Femur (tissue), 1 donor: ENCODE data around the gene ANKRD40.
"Not testable (repeated sequence)": the region's sequence is repeated elsewhere in the genome, so short reads cannot be mapped to it uniquely, and the experiment has no call there.

ENCODE experiments used
- DNase-seq: peaks from one replicate; pipeline ENCODE4 v3.0.0-alpha.2; 2017

The ANKRD40 gene, protein sequence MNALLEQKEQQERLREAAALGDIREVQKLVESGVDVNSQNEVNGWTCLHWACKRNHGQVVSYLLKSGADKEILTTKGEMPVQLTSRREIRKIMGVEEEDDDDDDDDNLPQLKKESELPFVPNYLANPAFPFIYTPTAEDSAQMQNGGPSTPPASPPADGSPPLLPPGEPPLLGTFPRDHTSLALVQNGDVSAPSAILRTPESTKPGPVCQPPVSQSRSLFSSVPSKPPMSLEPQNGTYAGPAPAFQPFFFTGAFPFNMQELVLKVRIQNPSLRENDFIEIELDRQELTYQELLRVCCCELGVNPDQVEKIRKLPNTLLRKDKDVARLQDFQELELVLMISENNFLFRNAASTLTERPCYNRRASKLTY

DNA sequence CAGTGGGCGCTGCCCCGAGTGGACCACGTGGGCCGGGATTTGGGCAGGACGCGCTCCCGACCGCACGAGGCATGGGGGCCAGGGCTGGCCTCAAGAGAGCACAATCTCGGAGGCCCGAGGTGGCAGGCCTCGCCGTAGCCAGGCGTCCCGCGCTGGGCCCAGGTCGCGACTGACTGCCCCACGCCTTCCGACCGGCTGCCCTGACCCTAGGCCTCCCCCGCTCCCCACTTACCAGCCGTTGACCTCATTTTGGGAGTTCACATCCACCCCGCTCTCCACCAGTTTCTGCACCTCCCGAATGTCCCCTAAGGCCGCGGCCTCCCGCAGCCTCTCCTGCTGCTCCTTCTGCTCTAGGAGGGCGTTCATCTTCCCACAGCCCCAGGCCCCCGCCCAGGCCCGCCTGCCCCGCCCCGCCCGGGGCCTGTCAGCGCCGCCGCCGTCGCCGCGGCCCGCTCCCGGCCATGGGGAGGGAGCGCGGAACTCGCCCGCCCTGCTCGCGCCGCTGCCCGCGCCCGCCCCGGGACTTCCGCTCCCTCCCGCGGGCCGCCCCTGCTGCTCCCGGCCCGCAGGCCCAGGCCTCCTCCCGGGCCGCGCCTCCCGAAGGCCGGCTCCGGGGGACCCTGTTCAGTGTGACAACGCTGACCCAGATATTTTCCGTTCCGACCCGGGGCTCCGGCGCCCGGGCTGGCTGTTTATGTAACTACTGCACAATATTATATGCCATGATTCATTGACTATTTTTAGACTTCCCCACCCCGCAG is at the start of gene ANKRD40:
TSS of gene ANKRD40 (minus strand) at position 626 of the 761 bp plus-strand sequence. CDS start at position 366, 260 bp downstream.
- peak; percentile 95 for DNase-seq

DNA sequence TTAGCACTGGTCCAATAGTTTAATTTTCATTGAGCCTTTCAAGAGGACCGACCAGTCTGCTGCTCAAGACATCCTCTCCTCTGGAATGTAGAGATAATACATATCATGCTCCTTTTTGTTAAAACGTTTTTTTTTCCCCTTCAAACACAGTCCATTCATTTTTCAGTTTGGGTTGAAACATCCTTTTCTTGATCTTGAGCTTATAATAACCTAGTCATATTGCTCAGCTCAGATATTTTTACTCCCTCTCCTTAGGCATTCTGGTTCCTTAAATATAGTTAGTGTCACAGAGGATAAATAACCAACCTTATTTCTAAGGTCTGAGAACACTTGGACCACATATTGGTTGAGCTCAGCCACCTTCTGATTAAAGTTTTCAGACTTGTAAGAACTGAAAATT is 46.8 kb upstream of the ANKRD40 start:
- no peak for DNase-seq

- no peak for DNase-seq
These were observed 41.5 kb upstream of the ANKRD40 start for GRCh38 chr17:50749245-50749644.

- no peak for DNase-seq
These were observed 37.9 kb upstream of the ANKRD40 start for GRCh38 chr17:50745631-50746030.

GRCh38 chr17:50739098-50739497 is 31.4 kb upstream of the ANKRD40 start:
- no peak for DNase-seq

- no peak for DNase-seq
These were observed 29.5 kb upstream of the ANKRD40 start for GRCh38 chr17:50737118-50737698.

DNA sequence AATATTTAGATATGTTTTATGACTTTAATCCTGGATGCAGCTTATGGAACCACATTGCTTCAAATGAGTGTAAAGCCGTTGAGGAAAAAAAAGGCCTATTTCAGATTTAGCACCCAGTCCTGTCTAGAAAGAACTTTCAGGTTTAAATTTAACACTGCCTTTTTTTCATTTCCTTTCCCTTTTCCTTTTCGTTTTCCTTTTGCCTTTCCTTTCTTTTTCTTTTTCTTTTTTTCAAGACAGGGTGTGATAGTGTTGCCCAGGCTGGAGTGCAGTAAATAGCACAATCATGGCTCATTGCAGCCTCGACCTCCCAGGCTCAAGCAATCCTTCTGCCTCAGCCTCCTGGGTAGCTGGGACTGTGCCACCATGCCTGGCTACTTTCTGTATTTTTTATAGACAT is 27.6 kb upstream of the ANKRD40 start:
- no peak for DNase-seq

- no peak for DNase-seq
These were observed 24.1 kb upstream of the ANKRD40 start for GRCh38 chr17:50731575-50732460.

DNA sequence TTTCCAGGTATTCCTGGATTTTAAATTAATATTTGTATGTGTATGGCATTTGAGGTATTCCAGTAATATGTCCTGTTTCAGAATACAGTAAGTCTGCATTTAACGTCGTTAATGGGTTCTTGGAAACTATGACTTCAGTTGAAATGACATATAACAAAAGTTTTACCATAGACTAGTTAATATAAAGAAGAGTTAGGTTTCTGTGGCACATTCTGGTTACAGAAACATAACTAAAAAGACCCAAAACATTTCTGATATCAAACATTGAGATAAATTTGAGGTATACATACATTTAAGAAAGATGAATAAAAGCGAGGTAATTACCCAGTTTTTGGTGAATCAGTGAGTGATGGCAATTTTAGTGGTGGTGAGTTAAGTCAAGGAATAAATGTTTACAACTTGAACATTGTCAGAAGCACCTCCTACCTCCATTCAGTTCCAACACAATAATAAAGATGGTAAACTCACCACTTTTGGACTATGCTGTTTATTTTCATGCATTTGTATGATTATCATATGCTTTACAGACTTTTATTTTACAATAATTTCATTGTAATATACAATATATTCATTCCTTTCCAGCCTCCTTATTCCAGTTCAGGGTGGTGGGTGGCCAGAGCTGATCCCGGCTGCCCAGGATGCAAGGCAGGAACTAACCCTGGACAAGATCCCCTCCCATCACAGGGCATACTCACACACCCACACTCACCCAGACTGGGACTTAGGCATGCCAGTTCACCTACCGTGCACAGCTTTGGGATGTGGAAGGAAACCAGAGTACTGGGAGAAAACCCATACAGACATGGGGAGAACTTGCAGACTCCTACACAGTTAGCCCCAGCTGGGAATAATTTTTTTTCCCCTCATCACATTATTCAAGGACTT is 21.4 kb upstream of the ANKRD40 start:
- no peak for DNase-seq

DNA sequence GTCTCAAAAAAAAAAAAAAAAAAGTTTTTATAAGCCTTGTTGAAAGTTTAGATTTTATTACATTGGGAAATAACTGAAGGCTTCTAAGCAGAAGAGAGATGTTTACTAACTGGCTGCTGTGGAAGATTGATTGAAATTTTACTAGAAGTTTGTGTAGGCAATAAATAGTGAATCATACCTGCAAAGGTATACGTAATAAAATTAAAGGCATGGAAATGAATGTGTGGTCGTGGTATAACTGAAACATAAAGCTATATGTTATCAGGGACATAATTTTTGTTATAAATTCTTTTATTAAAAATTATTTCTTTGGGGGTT is 20.4 kb upstream of the ANKRD40 start:
- no peak for DNase-seq

DNA sequence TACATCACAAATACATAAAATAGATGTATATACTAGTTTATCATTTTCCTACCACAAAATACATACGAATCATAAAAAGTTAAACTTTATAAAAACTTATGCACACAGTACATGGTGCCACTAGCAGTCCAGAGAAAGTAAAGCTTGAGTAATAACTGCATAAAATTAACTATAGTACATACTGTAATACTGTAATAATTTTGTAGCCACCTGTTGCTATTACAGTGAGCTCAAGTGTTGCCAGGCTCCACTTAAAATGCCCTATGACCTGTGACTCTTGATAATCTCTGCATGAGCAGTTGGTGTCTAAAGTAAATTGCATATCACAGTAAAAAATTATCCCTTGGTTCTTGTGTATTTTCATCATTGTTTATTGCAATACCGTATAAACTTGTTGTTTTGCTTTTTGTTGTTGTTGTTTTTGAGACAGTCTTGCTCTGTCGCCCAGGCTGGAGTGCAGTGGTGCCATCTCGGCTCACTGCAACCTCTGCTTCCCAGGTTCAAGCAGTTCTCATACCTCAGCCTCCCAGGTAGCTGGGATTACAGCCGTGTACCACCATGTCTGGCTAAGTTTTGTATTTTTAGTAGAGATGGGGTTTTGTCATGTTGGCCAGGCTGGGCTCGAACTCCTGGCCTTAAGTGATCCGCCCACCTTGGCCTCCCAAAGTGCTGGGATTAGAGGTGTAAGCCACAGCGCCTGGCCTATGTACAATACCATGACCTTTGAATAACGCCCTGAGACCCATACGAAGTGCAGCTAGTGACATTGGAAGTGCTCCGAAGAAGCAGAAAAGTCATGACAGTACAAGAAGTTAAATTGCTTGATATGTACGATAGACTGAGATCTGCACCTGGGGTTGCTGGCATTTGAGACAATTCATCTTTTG is 18.3 kb upstream of the ANKRD40 start:
- DNase-seq, result no peak

DNA sequence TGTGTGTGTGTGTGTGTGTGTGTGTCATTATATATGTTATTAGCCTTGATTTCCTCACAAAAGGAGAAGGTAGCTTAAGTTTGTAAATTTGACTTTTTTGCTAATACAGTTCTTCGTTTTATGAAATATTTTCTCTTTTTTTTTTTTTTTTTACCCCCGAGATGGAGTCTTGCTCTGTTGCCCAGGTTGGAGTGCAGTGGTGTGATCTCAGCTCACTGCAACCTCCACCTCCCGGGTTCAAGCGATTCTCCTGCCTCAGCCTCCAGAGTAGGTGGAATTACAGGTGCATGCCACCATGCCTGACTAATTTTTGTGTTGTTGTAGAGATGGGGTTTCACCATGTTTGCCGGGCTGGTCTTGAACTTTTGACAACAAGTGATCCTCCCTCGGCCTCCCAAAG is 16.9 kb upstream of the ANKRD40 start:
- not testable (repeated sequence) for DNase-seq

GRCh38 chr17:50722746-50723145 is 15.0 kb upstream of the ANKRD40 start:
- DNase-seq, result no peak

GRCh38 chr17:50721194-50722010 is 13.7 kb upstream of the ANKRD40 start:
- no peak for DNase-seq

DNA sequence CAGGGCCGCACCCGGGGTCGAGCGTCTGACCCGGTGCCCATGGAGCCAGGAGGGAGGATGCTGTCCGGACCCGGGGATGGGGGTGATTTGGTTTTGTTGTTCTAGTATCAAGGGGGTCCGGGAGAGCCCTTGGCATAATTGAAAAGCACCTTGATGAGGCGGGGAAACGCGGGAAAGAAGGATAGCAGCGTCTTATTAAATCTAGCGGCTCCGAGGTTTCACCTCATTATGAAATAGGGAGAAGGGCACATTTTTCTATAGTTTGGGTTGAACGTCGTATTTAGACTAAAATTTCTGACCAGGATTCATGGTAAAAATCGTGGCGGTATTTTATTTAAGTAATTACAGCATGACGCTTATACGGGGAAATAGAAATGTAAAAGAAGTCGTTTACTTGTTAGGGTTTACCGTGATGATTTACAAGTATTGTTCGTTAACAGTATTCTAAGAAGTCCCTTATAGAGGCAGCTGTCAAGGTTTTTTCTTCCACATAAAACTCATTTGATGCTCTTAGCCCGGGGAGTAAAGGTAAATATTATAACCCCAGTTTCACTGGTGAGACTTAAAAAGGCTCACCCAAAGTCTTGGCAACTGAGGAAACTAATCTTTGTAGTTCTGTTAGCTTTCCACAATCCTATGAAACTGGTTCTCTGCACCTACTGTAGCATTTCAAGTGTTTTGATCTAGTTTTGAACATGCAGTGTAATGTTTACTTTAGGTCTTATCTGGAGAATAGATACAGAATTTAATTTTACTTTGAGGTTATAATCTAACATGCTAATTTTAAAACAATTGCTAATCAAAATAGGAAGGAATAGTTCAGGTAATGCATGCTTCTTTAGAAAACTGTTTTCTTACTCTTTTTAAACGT is 12.4 kb upstream of the ANKRD40 start:
- DNase-seq, result no peak

GRCh38 chr17:50719144-50719923 is 11.6 kb upstream of the ANKRD40 start, which contains the start of gene LUC7L3:
Gene LUC7L3 (plus strand): TSS chr17:50719603. CDS start chr17:50719733, 130 bp downstream.
- peak; percentile 96 for DNase-seq

- no peak for DNase-seq
These were observed 7.8 kb upstream of the ANKRD40 start for GRCh38 chr17:50715471-50715870.

DNA sequence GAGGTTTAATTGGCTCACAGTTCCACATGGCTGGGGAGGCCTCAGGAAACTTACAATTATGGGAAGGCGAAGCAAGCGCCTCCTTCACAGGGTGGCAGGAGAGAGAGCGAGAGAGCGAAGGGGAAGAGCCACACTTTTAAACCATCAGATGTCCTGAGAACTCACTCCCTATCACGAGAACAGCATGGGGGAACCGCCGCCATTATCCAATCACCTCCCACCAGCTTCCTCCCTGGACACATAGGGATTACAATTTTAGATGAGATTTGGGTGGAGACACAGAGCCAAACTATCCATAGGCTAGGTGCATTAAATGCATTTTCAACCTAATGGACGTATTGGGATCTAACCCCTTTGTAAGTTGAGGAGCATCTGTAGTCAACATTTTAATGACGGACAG is 4.9 kb upstream of the ANKRD40 start:
- DNase-seq, result no peak
